Measurements from ENCODE around the gene SCNM1.

SCNM1 gene

GRCh38 chr1:151164732-151165280, 1.1 kb upstream of the SCNM1 start:
- Histone ChIP-seq H2BK12ac (ENCODE audit: low read length in 2 of 2) (no peak overlapping the region), H3K14ac (ENCODE audit: low read length in 2 of 2) (no peak overlapping the region), H2BK5ac (ENCODE audit: low read depth, low read length, poor library complexity, severe bottlenecking) (no peak overlapping the region), H4K91ac (ENCODE audit: low read length) (peak overlapping the region; percentile 8), H2BK120ac (ENCODE audit: low read depth, low read length) (peak overlapping the region; percentile 11), H3K4me3 (ENCODE audit: insufficient read depth in 1 of 2, low read depth in 1 of 2, low read length in 2 of 2) (peak overlapping the region; percentile 59 to 84), H2AFZ (ENCODE audit: low read depth, low read length) (peak overlapping the region; percentile 16), H3K18ac (ENCODE audit: low read depth in 1 of 2, low read length in 2 of 2) (no peak overlapping the region), H3K9ac (ENCODE audit: low read length) (peak overlapping the region; percentile 92), H3K4me1 (ENCODE audit: control insufficient read depth, insufficient read depth, low read depth, low read length) (peaks cover 6% of the 10 kb centered on the region), H3K4me2 (ENCODE audit: low read length, poor library complexity, severe bottlenecking) (peak overlapping the region; percentile 90), H3K27ac (ENCODE audit: low read length, poor library complexity, severe bottlenecking) (peak overlapping the region; percentile 24), H3K27me3 (ENCODE audit: control insufficient read depth in 1 of 2, insufficient read depth in 1 of 2, low read length in 2 of 2) (no peaks in the 10 kb centered on the region), H3K79me1 (replicated peaks; ENCODE audit: low read length, poor library complexity, severe bottlenecking) (peaks cover 13% of the 10 kb centered on the region), H3K4ac (ENCODE audit: low read depth in 1 of 2, low read length in 2 of 2) (peak overlapping the region in 1 of 2 experiments; percentile 8), H4K8ac (ENCODE audit: low read length) (peak overlapping the region; percentile 89), H3K23ac (ENCODE audit: low read length in 2 of 2) (no peak overlapping the region), H2AK5ac (ENCODE audit: low read length, severe bottlenecking) (no peak overlapping the region), H3K9me3 (ENCODE audit: control insufficient read depth, low read length) (no peaks in the 10 kb centered on the region), H2BK15ac (ENCODE audit: low read depth, poor library complexity, severe bottlenecking) (no peak overlapping the region), H3K36me3 (ENCODE audit: control insufficient read depth in 1 of 2, insufficient read depth in 2 of 2, low read depth in 1 of 2, low read length in 2 of 2) (peaks cover 26 to 45% of the 10 kb centered on the region in 2 experiments)
- WGBS, result 42% methylated on average over 11 of the region's 11 CpGs
- DNase-seq, result no peak

GRCh38 chr1:151165281-151165737, 635 bp upstream of the SCNM1 start:
- H3K27me3 ChIP-seq (ENCODE audit: control insufficient read depth in 1 of 2, insufficient read depth in 1 of 2, low read length in 2 of 2), result no peaks in the 10 kb centered on the region
- H2BK15ac ChIP-seq (ENCODE audit: low read depth, poor library complexity, severe bottlenecking), result no peak overlapping the region
- H3K27ac ChIP-seq (ENCODE audit: low read length, poor library complexity, severe bottlenecking), result peak overlapping the region; percentile 63
- peak overlapping the region; percentile 8 for H4K91ac ChIP-seq (ENCODE audit: low read length)
- H3K79me1 ChIP-seq (replicated peaks; ENCODE audit: low read length, poor library complexity, severe bottlenecking), result peaks cover 13% of the 10 kb centered on the region
- H2BK120ac ChIP-seq (ENCODE audit: low read depth, low read length), result no peak overlapping the region
- no peak overlapping the region for H2BK5ac ChIP-seq (ENCODE audit: low read depth, low read length, poor library complexity, severe bottlenecking)
- DNase-seq, result peak; percentile 59
- H3K4me3 ChIP-seq (ENCODE audit: insufficient read depth in 1 of 2, low read depth in 1 of 2, low read length in 2 of 2), result peak overlapping the region; percentile 59 to 84
- no peak overlapping the region for H2BK12ac ChIP-seq (ENCODE audit: low read length in 2 of 2)
- H3K4me1 ChIP-seq (ENCODE audit: control insufficient read depth, insufficient read depth, low read depth, low read length), result peaks cover 6% of the 10 kb centered on the region
- peak overlapping the region; percentile 61 for H2AK5ac ChIP-seq (ENCODE audit: low read length, severe bottlenecking)
- WGBS, result 4% methylated on average over 15 of the region's 15 CpGs
- H3K9ac ChIP-seq (ENCODE audit: low read length), result peak overlapping the region; percentile 92
- peak overlapping the region; percentile 75 for H2AFZ ChIP-seq (ENCODE audit: low read depth, low read length)
- no peaks in the 10 kb centered on the region for H3K9me3 ChIP-seq (ENCODE audit: control insufficient read depth, low read length)
- peak overlapping the region in 1 of 2 experiments; percentile 85 for H3K4ac ChIP-seq (ENCODE audit: low read depth in 1 of 2, low read length in 2 of 2)
- H3K23ac ChIP-seq (ENCODE audit: low read length in 2 of 2), result no peak overlapping the region
- peak overlapping the region; percentile 90 for H3K4me2 ChIP-seq (ENCODE audit: low read length, poor library complexity, severe bottlenecking)
- peak overlapping the region; percentile 34 to 84 for H3K18ac ChIP-seq (ENCODE audit: low read depth in 1 of 2, low read length in 2 of 2)
- no peak overlapping the region for H3K14ac ChIP-seq (ENCODE audit: low read length in 2 of 2)
- H4K8ac ChIP-seq (ENCODE audit: low read length), result peak overlapping the region; percentile 89
- H3K36me3 ChIP-seq (ENCODE audit: control insufficient read depth in 1 of 2, insufficient read depth in 2 of 2, low read depth in 1 of 2, low read length in 2 of 2), result peaks cover 27 to 45% of the 10 kb centered on the region in 2 experiments

GRCh38 chr1:151166505-151166956, 587 bp downstream of the SCNM1 start:
- H3K4me1 ChIP-seq (ENCODE audit: control insufficient read depth, insufficient read depth, low read depth, low read length), result peaks cover 6% of the 10 kb centered on the region
- H4K91ac ChIP-seq (ENCODE audit: low read length), result no peak overlapping the region
- peak overlapping the region; percentile 92 for H3K9ac ChIP-seq (ENCODE audit: low read length)
- H2BK15ac ChIP-seq (ENCODE audit: low read depth, poor library complexity, severe bottlenecking), result no peak overlapping the region
- H3K27me3 ChIP-seq (ENCODE audit: control insufficient read depth in 1 of 2, insufficient read depth in 1 of 2, low read length in 2 of 2), result no peaks in the 10 kb centered on the region
- 7% methylated on average over 15 of the region's 15 CpGs for WGBS
- H2BK120ac ChIP-seq (ENCODE audit: low read depth, low read length), result no peak overlapping the region
- no peak overlapping the region for H2AFZ ChIP-seq (ENCODE audit: low read depth, low read length)
- no peaks in the 10 kb centered on the region for H3K9me3 ChIP-seq (ENCODE audit: control insufficient read depth, low read length)
- no peak overlapping the region for H2BK12ac ChIP-seq (ENCODE audit: low read length in 2 of 2)
- peak overlapping the region; percentile 92 for H3K27ac ChIP-seq (ENCODE audit: low read length, poor library complexity, severe bottlenecking)
- H2BK5ac ChIP-seq (ENCODE audit: low read depth, low read length, poor library complexity, severe bottlenecking), result no peak overlapping the region
- H3K18ac ChIP-seq (ENCODE audit: low read depth in 1 of 2, low read length in 2 of 2), result peak overlapping the region in 1 of 2 experiments; percentile 29
- no peak overlapping the region for H2AK5ac ChIP-seq (ENCODE audit: low read length, severe bottlenecking)
- peak overlapping the region; percentile 60 for H3K4me2 ChIP-seq (ENCODE audit: low read length, poor library complexity, severe bottlenecking)
- H4K8ac ChIP-seq (ENCODE audit: low read length), result peak overlapping the region; percentile 21
- peak; percentile 88 for DNase-seq
- peak overlapping the region; percentile 74 to 84 for H3K4me3 ChIP-seq (ENCODE audit: insufficient read depth in 1 of 2, low read depth in 1 of 2, low read length in 2 of 2)
- H3K4ac ChIP-seq (ENCODE audit: low read depth in 1 of 2, low read length in 2 of 2), result no peak overlapping the region
- H3K36me3 ChIP-seq (ENCODE audit: control insufficient read depth in 1 of 2, insufficient read depth in 2 of 2, low read depth in 1 of 2, low read length in 2 of 2), result peaks cover 31 to 47% of the 10 kb centered on the region in 2 experiments
- H3K79me1 ChIP-seq (replicated peaks; ENCODE audit: low read length, poor library complexity, severe bottlenecking), result peaks cover 13% of the 10 kb centered on the region
- no peak overlapping the region for H3K23ac ChIP-seq (ENCODE audit: low read length in 2 of 2)
- H3K14ac ChIP-seq (ENCODE audit: low read length in 2 of 2), result peak overlapping the region in 1 of 2 experiments; percentile 68

- no peak for DNase-seq
- Histone ChIP-seq H3K4ac (ENCODE audit: low read depth in 1 of 2, low read length in 2 of 2) (no peak overlapping the region), H2BK15ac (ENCODE audit: low read depth, poor library complexity, severe bottlenecking) (no peak overlapping the region), H3K4me2 (ENCODE audit: low read length, poor library complexity, severe bottlenecking) (peak overlapping the region; percentile 60), H4K8ac (ENCODE audit: low read length) (no peak overlapping the region), H3K9ac (ENCODE audit: low read length) (peak overlapping the region; percentile 92), H3K4me3 (ENCODE audit: insufficient read depth in 1 of 2, low read depth in 1 of 2, low read length in 2 of 2) (peak overlapping the region in 1 of 2 experiments; percentile 84), H3K9me3 (ENCODE audit: control insufficient read depth, low read length) (no peaks in the 10 kb centered on the region), H3K27ac (ENCODE audit: low read length, poor library complexity, severe bottlenecking) (no peak overlapping the region), H3K23ac (ENCODE audit: low read length in 2 of 2) (no peak overlapping the region), H2AK5ac (ENCODE audit: low read length, severe bottlenecking) (no peak overlapping the region), H4K91ac (ENCODE audit: low read length) (no peak overlapping the region), H3K18ac (ENCODE audit: low read depth in 1 of 2, low read length in 2 of 2) (no peak overlapping the region), H2BK12ac (ENCODE audit: low read length in 2 of 2) (no peak overlapping the region), H3K27me3 (ENCODE audit: control insufficient read depth in 1 of 2, insufficient read depth in 1 of 2, low read length in 2 of 2) (no peaks in the 10 kb centered on the region), H3K14ac (ENCODE audit: low read length in 2 of 2) (no peak overlapping the region), H2AFZ (ENCODE audit: low read depth, low read length) (no peak overlapping the region), H3K36me3 (ENCODE audit: control insufficient read depth in 1 of 2, insufficient read depth in 2 of 2, low read depth in 1 of 2, low read length in 2 of 2) (peaks cover 28 to 42% of the 10 kb centered on the region in 2 experiments), H2BK120ac (ENCODE audit: low read depth, low read length) (no peak overlapping the region), H3K4me1 (ENCODE audit: control insufficient read depth, insufficient read depth, low read depth, low read length) (peaks cover 6% of the 10 kb centered on the region), H3K79me1 (replicated peaks; ENCODE audit: low read length, poor library complexity, severe bottlenecking) (peaks cover 11% of the 10 kb centered on the region), H2BK5ac (ENCODE audit: low read depth, low read length, poor library complexity, severe bottlenecking) (no peak overlapping the region)
- 95% methylated on average over 6 of the region's 6 CpGs for WGBS
These were observed 1.2 kb downstream of the SCNM1 start for GRCh38 chr1:151167116-151167515.

All from mesenchymal stem cell (in vitro differentiated cells and primary cell).